Astrocyte (in vitro differentiated cells and primary cell): ENCODE results near the gene TMIE.

Experiments
- EZH2 ChIP-seq: IDR thresholded peaks from 2 replicates; pipeline ENCODE4 v1.6.1; 2012; ENCODE audit warnings: mild to moderate bottlenecking, low read length, inconsistent platforms; ENCODE audit not compliant: insufficient read depth
- TF ChIP-seq, protein P1 (sequence below): IDR thresholded peaks from 2 replicates; pipeline ENCODE4 v1.5.1; 2011; ENCODE audit warnings: low read depth, mild to moderate bottlenecking, inconsistent platforms, low read length, moderate library complexity; ENCODE audit not compliant: insufficient read depth

DNA sequence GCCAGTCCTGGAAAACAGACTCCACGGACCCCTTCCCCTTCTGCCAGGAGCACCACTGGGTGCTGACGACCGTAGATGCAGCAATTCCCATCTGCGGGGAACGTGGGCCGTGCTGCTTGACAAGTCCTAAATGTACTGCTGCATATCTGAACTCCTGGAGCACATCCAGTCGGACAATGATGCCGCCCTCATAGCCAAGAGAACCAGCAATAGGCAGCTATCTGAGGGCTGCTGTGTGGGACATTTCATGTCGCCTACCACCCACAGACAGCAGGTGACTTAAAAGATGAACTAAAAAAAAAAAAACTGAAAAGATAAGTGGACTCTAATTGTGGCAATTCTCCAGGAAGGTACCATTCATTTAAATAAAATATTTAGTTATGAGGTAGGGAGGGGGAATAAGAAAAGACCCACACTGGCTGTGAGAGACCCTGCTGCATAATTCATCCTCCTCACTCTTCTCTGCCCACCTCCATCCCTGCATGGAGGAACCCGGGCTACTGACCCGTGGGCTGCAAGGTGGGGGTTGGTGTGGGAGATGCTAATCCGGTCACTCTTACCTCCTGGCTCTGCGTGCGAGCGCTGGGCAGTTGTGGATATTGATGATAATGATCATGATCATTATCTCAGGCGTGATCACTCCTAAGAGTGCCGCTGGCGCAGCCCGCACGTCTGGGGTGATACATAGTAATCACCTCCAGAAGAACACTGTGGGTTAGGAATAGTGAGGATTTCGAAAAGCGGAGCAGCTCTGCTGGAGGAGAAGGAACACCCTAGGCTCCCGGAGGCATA, 36.0 kb upstream of the TMIE start:
- TF ChIP-seq, protein P1, sequence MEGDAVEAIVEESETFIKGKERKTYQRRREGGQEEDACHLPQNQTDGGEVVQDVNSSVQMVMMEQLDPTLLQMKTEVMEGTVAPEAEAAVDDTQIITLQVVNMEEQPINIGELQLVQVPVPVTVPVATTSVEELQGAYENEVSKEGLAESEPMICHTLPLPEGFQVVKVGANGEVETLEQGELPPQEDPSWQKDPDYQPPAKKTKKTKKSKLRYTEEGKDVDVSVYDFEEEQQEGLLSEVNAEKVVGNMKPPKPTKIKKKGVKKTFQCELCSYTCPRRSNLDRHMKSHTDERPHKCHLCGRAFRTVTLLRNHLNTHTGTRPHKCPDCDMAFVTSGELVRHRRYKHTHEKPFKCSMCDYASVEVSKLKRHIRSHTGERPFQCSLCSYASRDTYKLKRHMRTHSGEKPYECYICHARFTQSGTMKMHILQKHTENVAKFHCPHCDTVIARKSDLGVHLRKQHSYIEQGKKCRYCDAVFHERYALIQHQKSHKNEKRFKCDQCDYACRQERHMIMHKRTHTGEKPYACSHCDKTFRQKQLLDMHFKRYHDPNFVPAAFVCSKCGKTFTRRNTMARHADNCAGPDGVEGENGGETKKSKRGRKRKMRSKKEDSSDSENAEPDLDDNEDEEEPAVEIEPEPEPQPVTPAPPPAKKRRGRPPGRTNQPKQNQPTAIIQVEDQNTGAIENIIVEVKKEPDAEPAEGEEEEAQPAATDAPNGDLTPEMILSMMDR = no peak
- no peak for TF ChIP-seq EZH2
